Articular chondrocyte of knee joint (primary cell): Measurements from ENCODE around the gene TLX2. TPM values are rescaled to one million over a fixed set of nuclear protein-coding genes. Genes with fewer than 3 reads are reported as not detected.

ENCODE experiments used
- total RNA-seq: library from RNA; depleted of rRNA; stranded (reverse); fragments of >200 nt; gene quantifications from 2 replicates; pipeline ENCODE4 v1.2.3, GENCODE V29; 2012

TLX2 gene
- total RNA-seq: 0.11 and 0.13 TPM in 2 replicates

DNA sequence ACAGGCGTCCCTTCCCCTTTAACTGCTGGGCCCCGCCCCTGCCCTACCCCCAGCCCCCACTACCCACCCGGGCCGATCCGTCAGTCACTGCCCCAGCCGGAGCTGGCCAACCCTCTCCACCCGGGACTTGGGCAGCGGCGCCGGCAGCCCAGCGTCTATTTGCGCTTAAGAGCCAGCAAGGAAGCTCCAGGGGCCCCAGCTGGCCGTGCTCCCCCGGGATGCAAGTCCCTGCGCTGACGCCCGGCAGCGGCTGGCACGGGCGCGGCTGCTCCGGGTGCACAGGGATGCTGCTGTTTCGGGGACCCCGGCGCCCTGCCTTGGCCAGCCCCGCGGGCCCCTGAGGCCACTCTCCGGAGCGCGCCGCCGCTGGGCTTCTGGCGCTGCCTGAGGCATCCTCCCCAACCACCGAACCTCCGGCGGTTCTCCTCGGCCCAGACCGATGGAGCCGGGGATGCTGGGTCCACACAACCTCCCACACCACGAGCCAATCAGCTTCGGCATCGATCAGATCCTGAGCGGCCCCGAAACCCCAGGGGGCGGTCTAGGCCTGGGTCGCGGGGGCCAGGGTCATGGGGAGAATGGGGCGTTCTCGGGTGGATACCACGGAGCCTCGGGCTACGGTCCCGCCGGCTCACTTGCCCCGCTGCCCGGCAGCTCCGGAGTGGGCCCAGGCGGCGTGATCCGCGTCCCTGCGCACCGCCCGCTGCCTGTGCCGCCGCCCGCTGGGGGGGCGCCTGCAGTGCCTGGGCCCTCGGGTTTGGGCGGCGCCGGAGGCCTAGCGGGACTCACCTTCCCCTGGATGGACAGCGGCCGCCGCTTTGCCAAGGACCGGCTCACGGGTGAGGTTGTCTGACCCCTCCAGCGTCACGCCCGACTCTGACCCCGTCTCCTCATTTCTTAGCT, at the start of gene TLX2:
Gene TLX2 (plus strand): TSS at position 83 of the 903 bp plus-strand sequence. CDS start 357 bp downstream, at position 440.

DNA sequence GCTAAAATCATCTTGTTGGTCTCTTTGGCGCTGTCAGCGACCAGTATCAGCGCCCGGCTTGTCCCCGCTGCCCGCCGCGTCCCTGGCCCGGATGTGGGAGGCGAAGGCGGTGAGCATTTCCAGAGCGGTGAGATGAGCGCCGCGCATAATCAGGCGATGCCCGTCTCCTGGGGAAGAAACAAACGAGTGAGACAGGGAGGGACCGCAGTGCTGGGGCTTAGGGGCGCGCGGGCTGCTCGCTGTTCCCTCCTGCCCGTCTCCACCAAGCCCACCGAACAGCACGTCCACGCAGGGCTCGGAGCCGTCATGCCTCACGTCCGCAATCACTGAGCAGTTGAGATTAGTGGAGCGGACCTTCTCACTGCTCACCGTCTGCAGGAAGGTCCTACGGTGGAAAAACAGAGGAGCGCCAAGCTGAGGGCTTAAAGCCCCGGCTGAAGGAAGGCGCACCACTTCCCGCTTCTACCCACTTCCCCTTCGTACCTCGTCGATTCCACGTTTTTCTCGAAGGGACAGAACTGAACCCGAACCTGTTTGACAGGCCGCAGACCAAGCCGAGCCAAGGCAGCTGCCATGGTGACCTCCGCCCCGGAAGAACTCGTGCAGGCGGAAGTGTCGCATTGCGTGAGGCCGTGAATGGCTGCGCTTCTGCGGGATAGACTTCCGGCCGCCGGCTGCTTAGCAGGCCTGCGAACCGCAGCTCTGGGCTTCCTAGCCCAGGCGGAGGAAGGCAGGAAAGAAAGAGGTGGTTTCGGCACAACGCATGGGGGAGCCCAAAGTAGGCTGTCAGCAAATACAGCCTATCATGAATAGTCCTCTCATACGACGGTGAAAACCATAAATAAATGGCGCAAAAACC, 41.9 kb upstream of the TLX2 start, which contains the start of gene MRPL53:
Gene MRPL53 (minus strand): TSS at position 595 of the 859 bp plus-strand sequence. CDS start 20 bp downstream, at position 575.

GRCh38 chr2:74482801-74483674, 31.2 kb upstream of the TLX2 start, which contains the start of the genes CCDC142 and TTC31:
Gene CCDC142, minus strand, starts transcription at chr2:74482998. Its CDS starts 161 bp downstream, at chr2:74482837.
Gene TTC31, plus strand, starts transcription at chr2:74483081. Its CDS starts 15 bp downstream, at chr2:74483096.

GRCh38 chr2:74499267-74499939, 14.8 kb upstream of the TLX2 start, which contains the start of gene LBX2:
Gene LBX2, minus strand, starts transcription at chr2:74499603. Its CDS starts 66 bp downstream, at chr2:74499537.

DNA sequence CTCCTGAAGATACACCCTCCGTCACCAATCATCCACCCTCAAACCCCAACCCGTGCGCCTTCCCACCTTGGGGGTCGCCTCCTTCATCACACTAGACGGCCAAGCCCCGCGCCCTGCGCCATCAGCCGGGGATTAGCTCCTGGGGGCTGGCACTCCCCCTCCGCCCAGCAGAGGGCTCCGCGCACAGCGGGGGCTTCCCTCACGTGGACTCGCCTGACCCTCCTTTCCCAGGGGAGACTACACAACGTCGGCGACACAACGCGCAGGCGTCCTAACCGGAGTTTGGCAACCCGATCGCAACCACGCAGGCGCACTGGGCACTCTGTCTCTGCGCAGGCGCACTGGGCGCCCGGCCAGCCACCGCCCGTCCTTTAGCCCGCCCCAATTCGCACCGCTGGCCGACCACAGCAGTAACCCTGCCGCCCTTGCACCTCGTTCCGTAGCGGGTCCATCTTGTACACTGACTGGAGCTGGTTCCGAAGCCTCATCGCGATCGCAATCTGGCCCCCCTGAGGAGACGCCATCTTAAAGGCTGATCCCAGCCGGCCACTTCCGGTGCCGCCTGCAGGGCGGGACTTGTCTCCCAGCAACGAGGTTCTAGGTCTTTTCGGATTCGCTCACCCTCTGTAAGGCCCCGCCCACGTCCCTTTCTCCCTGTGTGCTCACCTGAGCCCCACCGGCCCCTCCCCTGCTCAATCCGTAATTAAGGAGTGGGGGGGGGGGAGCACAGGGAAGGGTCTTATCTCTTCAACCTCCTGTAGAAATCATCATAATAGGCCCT, 6.9 kb upstream of the TLX2 start, which contains the start of gene PCGF1:
Gene PCGF1 (minus strand): TSS at position 551 of the 781 bp plus-strand sequence. CDS start 27 bp downstream, at position 524.

DNA sequence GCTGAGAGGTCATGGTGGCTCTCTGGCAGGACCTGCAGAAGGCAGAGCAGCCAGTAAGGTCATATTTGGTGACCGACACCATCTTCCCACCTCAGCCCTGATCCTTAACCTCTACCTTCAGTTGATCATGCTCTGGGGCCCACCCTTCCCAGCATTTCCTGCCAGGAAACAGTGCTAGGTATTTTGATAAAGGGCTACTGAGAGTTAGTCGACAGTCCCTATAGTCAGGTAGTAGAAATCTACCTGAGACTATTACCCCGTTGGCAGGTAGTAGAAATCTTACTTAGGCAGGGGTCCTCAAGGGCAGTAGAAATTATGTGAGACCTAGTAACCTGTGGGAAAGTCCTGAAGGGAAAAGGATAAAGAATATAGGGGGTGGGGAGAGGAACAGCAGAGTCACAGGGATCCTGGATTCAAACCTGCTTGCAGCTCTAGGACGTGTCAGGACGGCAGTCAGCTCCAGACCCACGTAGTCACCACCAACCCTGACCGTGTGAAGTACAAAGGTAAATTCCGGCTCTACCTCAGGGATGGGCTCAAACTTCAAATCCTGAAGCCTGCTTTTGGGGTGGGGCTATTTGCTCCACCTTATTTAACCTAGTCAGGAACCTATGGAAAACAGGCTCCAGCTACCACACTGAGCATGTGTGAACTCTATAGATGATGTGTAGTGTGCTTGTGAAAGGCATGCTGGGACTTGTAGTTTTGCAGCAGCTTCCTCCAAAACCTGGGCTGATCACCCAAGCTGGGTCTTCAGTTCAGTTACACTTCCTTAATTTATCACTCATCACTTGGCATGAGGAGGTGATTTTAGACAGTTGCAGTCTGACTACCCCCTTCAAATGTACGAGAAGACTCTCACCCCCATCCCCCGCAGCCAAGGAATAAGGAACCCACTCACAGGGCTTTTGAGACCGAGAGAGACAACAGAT, 11.7 kb downstream of the TLX2 start, which contains the start of gene DQX1:
Gene DQX1 (minus strand): TSS at position 515 of the 932 bp plus-strand sequence. CDS start 502 bp downstream, at position 13.

GRCh38 chr2:74529357-74530238, 15.3 kb downstream of the TLX2 start, which contains the start of the genes AUP1 and HTRA2:
Gene AUP1, minus strand, starts transcription at chr2:74529706. Its CDS starts 77 bp downstream, at chr2:74529629.
Gene HTRA2, plus strand, starts transcription at chr2:74529933. Its CDS starts 74 bp downstream, at chr2:74530007.

GRCh38 chr2:74553892-74554819, 39.9 kb downstream of the TLX2 start, which contains the start of the genes DOK1 and LOXL3:
Gene DOK1, plus strand, starts transcription at chr2:74554720. Its CDS starts 35 bp downstream, at chr2:74554755.
Gene LOXL3, minus strand, starts transcription at chr2:74553942. Its CDS starts 1,308 bp downstream, at chr2:74552634.

Other genes starting within 250 kb of the TLX2 start
- 2.2 and 2.7 TPM in 2 replicates for gene SLC4A5, start 171.0 kb upstream of the TLX2 start, total RNA-seq
- gene DCTN1, start 134.1 kb upstream of the TLX2 start, total RNA-seq: 141 and 144 TPM in 2 replicates
- 1.3 and 1.7 TPM in 2 replicates for gene C2orf81, start 92.8 kb upstream of the TLX2 start, total RNA-seq
- 18.3 and 19.7 TPM in 2 replicates for gene WDR54, start 92.7 kb upstream of the TLX2 start, total RNA-seq
- gene RTKN, start 72.5 kb upstream of the TLX2 start, total RNA-seq: 14.4 and 16.5 TPM in 2 replicates
- gene INO80B, start 59.4 kb upstream of the TLX2 start, total RNA-seq: 12.2 and 12.3 TPM in 2 replicates
- 31.6 and 33.8 TPM in 2 replicates for gene WBP1, start 56.0 kb upstream of the TLX2 start, total RNA-seq
- gene MOGS, start 49.1 kb upstream of the TLX2 start, total RNA-seq: 28.9 and 30.8 TPM in 2 replicates
- gene MRPL53, start 41.8 kb upstream of the TLX2 start, total RNA-seq: 17.6 and 21.7 TPM in 2 replicates
- gene CCDC142, start 31.5 kb upstream of the TLX2 start, total RNA-seq: 15.0 and 20.8 TPM in 2 replicates
- gene TTC31, start 31.4 kb upstream of the TLX2 start, total RNA-seq: 11.4 and 14.6 TPM in 2 replicates
- gene LBX2, start 14.8 kb upstream of the TLX2 start, total RNA-seq: 2.2 and 3.3 TPM in 2 replicates
- 15.8 and 18.2 TPM in 2 replicates for gene PCGF1, start 6.8 kb upstream of the TLX2 start, total RNA-seq
- gene DQX1, start 11.8 kb downstream of the TLX2 start, total RNA-seq: not detected in 2 replicates
- 60.6 and 64.5 TPM in 2 replicates for gene AUP1, start 15.3 kb downstream of the TLX2 start, total RNA-seq
- 21.0 and 23.7 TPM in 2 replicates for gene HTRA2, start 15.5 kb downstream of the TLX2 start, total RNA-seq
- gene LOXL3, start 39.5 kb downstream of the TLX2 start, total RNA-seq: 162 and 188 TPM in 2 replicates
- 58.1 and 87.9 TPM in 2 replicates for gene DOK1, start 40.3 kb downstream of the TLX2 start, total RNA-seq
- gene M1AP, start 133.9 kb downstream of the TLX2 start, total RNA-seq: 0.26 and 0.43 TPM in 2 replicates
- gene SEMA4F, start 139.8 kb downstream of the TLX2 start, total RNA-seq: 5.9 and 6.1 TPM in 2 replicates